IPS-18c (cell line): ENCODE data around the gene PHF21A.
A peak's percentile ranks its signal among the peaks of the same experiment; 100 is the strongest.

ENCODE experiments used
- H3K4me3 ChIP-seq: 2 replicates; pipeline ENCODE4 v1.7.0; 2013; ENCODE audit warnings: low read depth, mild to moderate bottlenecking, low read length, moderate library complexity; ENCODE audit not compliant: insufficient read depth
- H3K9me3 ChIP-seq: one replicate; pipeline ENCODE4 v1.6.1; 2013; ENCODE audit warnings: mild to moderate bottlenecking, low read length, moderate library complexity; ENCODE audit not compliant: control insufficient read depth, insufficient read depth

PHF21A gene

GRCh38 chr11:45926001-45926401 is 195.3 kb downstream of the PHF21A start:
- H3K9me3 ChIP-seq = no peaks in the 10 kb centered on the region
- H3K4me3 ChIP-seq = no peak overlapping the region

DNA sequence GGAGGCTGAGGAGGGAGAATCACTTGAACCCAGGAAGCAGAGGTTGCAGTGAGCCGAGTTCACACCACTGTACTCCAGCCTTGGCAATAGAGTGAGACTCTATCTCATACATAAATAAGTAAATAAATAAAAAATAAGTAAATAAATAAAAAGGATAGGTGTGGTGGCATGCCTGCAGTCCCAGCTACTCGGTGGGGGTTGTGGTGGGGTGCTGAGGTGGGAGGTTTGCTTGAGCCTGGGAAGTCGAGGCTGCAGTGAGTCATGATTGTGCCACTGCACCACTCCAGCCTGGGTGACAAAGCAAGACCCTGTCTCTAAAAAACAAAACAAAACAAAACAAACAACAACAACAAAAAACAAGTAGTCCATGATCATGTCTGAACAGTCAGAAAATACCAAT is 195.7 kb downstream of the PHF21A start:
- H3K4me3 ChIP-seq = no peak overlapping the region
- no peaks in the 10 kb centered on the region for H3K9me3 ChIP-seq

DNA sequence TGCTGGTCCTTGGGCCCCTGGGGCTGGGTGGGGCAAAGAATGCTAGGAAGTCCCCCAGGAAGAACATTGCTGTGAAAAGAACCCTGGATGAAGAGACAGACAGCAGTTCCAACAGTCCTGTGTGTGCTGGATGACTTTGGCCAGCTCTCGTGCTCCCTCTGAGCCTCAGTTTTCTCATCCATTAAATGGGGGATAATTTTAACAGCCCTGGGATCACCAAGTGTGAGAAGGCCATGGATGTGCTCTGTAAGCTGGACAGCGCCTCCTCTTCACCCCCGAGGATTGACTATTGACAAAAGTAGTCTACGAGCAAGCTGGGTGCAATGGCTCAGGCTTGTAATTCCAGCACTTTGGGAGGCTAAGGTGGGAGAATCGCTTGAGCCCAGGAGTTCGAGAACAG is 196.3 kb downstream of the PHF21A start:
- Histone ChIP-seq H3K4me3 (no peak overlapping the region), H3K9me3 (no peaks in the 10 kb centered on the region)

DNA sequence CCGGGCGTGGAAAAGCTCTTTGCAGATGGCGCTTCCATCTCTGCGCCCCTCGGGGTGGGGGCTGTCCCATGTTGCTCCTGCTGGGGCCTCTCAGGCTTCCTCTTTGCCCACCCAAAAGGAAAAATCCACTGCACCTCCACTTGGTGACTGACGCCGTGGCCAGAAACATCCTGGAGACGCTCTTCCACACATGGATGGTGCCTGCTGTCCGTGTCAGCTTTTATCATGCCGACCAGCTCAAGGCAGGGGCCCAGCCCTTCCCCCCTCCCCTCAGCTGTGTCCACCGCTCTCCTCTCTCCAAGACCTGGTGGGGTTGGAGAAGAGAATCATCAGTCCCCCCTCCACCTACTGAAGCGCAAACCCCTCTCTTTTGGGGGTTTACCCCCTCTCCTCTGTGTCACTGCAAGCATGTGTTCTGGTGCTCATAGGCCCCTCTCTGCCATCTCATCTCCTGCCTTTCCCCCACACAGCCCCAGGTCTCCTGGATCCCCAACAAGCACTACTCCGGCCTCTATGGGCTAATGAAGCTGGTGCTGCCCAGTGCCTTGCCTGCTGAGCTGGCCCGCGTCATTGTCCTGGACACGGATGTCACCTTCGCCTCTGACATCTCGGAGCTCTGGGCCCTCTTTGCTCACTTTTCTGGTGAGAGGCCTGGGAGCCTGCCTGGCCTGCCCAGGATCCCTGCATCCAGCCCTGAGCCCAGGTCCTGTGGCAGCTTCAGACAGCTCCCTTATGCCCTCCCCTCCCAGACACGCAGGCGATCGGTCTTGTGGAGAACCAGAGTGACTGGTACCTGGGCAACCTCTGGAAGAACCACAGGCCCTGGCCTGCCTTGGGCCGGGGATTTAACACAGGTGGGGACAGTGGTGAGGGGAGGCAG is 197.0 kb downstream of the PHF21A start:
- no peak overlapping the region for H3K4me3 ChIP-seq
- no peaks in the 10 kb centered on the region for H3K9me3 ChIP-seq

- H3K9me3 ChIP-seq = no peaks in the 10 kb centered on the region
- H3K4me3 ChIP-seq = peak within 1 kb of the TSS; percentile 65
Observed at GRCh38 chr11:45922425-45923082, 198.7 kb downstream of the PHF21A start, which contains the start of gene LARGE2. LARGE2 (plus strand) TSS chr11:45922656; CDS start chr11:45922883, 227 bp downstream.

DNA sequence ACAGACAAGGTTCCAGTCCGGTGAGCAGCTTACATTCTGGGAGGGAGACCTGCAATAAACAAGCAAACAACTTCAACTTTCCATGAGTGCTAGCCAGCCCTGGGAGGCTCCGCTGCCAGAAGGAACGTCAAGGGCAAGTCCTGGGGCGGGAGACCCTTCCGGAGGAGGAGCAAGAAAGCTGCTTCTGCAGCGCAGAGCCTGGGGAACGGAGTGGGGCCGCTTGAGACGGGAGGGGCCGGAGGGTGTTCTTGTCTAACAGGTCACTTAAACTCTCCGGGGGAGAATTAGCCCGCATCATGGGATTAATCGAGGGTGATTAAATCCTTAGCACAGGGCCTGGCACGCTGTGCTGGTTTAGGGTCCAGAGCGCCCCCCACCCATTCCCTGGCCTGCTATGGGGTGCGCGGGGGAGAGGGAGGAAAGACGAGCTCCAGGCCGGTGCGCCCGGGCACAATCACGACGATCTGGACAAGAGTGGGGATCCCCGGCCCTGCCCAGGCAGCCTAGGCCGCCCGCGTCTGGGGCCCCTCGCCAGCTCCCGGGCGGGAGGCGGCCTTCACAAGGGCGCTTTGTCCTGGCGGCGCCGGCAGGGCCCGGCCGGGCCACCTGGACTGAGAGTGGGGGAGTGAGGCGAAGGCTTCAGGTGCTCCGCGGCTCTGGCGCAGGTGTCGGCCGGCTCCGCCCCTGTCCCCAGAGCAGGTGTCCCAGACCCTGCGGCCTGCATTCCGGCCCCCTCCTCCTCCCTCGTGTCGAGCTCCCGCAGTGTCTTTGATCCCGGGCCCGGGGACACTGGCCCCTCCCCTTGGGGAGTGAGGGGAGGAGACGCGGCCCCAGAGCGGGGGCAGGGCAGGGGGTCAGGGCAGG is 199.5 kb downstream of the PHF21A start:
- H3K4me3 ChIP-seq = peak overlapping the region; percentile 65
- no peaks in the 10 kb centered on the region for H3K9me3 ChIP-seq

DNA sequence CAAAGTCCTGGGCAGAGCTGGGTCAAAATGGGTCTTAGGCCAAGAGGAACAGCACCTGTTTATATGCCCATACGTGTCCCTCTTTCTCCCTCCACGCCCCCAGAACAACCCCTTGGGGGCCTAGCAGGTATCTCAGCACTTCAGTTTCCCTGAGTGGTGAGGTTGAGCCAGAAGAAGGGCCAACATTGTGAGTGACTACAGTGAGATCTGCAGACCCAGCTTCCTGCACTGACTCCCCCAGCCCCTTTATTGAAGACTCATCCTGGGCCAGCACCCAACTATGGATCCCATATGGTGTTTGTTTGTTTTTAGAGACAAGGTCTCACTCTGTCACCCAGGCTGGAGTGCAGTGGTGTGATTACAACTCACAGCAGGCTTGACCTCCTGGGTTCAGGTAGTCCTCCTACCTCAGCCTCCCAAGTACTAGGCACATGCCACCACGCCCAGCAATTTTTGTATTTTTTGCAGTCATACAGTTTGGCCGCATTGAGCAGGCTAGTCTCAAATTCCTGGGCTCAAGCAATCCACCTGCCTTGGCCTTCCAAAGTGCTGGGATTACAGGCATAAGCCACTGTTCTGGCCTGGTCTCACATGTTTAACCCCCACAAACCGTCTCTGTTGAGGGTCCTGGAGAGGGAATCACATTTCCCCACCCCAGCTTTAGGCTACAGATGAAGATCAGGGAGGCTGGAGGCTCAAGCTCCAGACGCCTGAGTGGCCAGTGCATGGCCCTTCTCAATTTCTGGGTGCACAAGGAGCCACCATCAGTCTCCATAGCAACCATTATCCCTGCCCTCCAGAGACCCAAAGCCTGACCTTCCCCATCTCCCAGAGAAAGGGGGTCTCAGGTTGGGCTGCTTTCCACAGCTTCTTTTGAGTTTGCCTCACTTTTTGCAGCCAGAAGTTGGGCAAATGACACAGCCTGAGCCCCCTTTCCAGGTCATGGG is 200.4 kb downstream of the PHF21A start:
- peak overlapping the region; percentile 24 for H3K4me3 ChIP-seq
- H3K9me3 ChIP-seq = no peaks in the 10 kb centered on the region

GRCh38 chr11:45919806-45920530 is 201.3 kb downstream of the PHF21A start:
- no peaks in the 10 kb centered on the region for H3K9me3 ChIP-seq
- peak overlapping the region; percentile 24; the same call in 1 of the 2 replicates for H3K4me3 ChIP-seq

DNA sequence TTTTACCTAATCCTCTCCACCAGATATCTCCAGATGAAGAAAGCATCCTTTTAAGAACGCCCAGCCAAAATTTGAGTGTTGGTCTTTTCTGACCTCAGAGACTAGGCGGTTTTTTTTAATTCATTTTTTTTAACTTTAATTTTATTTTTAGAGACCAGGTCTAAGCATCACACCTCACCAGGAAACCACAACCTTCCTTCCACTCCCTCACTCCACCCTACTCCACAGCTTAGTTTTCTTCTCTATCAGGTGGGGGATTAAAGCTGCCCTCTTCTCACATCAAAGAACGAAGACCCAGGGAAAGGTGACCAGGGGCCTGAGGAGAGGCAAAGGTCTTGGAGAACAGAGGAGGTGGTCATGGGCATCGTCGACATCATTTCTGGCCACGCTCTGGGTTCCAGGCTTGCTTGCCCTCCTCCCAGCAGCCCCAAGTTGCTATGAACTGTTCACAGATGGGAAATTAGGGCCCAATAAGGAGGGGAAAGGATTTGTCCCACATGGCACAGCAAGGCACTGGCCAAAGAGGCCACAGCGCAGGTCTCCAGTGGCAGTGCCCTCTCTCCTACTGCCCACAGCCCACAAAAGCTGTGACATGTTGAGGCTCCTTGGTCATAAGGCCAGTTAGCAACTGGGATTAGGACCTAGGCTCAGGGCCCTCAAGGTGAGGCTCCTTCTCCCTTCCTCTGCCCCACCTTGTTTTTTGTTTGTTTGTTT is 202.1 kb downstream of the PHF21A start:
- no peaks in the 10 kb centered on the region for H3K9me3 ChIP-seq
- peak overlapping the region; percentile 67; the same call in 1 of the 2 replicates for H3K4me3 ChIP-seq

- Histone ChIP-seq H3K9me3 (no peaks in the 10 kb centered on the region), H3K4me3 (peak overlapping the region; percentile 67)
Observed at GRCh38 chr11:45918331-45918941, 202.8 kb downstream of the PHF21A start.

- no peaks in the 10 kb centered on the region for H3K9me3 ChIP-seq
- peak within 1 kb of the TSS; percentile 67 for H3K4me3 ChIP-seq
Observed at GRCh38 chr11:45917623-45918330, 203.5 kb downstream of the PHF21A start, which contains the start of gene PEX16. PEX16 (minus strand) TSS chr11:45917877; CDS start chr11:45917811, 66 bp downstream.

DNA sequence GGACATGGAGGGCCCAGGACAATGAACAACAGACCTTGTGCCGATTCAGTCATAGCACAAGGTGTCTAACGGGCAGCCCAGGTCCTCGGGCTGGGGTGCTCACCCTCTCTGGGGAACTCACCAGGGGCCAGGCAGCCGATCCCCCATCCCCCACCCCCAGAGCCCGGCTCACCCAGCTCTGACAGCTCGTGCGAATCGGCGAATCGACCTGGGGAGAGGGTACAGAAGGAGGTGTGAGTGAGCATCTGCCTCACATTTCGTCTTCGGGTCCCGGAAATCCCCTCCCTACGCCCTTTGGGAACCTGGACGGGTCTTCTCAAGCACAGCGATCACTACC is 204.0 kb downstream of the PHF21A start:
- peak overlapping the region; percentile 67 for H3K4me3 ChIP-seq
- no peaks in the 10 kb centered on the region for H3K9me3 ChIP-seq

- Histone ChIP-seq H3K4me3 (no peak overlapping the region), H3K9me3 (no peaks in the 10 kb centered on the region)
Observed at GRCh38 chr11:45915446-45915845, 205.8 kb downstream of the PHF21A start.

DNA sequence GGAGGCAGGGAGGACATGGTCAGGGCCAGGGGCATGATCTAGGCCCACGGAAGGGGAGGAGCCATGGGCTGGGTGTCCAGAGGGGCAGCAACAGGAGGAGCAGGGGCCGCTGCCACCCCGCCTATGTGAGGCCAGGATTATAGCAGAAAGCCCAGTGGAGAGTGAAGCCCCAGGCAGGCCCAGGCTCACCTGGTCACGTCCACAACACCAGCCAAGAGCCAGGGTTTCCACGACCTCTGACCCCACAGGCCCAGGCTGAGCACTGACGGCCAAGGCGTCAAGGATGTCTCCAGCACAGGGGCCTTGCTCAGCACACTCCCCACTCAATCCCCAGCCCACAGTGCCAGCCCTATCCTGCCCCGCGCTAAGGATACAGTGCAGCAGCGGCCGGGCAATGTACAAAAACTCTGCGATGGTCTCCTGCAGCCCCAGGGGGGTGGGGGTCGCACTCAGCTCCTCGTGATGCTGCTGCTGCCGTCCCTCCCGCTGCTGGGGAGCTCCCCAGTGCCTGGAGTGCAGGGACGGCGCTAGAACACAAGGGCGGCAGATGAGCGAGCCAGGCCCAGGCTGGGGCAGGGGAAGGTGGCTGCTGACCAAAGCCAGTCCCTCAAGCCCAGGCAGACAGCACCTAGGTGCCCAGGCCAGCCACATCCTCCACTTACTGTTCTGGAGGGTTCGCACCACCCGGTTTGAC is 207.2 kb downstream of the PHF21A start:
- no peaks in the 10 kb centered on the region for H3K9me3 ChIP-seq
- no peak overlapping the region for H3K4me3 ChIP-seq
